Measurements from ENCODE around the gene JSRP1.
"Not testable (repeated sequence)": the region's sequence is repeated elsewhere in the genome, so short reads cannot be mapped to it uniquely, and the experiment has no call there.

The JSRP1 gene

DNA sequence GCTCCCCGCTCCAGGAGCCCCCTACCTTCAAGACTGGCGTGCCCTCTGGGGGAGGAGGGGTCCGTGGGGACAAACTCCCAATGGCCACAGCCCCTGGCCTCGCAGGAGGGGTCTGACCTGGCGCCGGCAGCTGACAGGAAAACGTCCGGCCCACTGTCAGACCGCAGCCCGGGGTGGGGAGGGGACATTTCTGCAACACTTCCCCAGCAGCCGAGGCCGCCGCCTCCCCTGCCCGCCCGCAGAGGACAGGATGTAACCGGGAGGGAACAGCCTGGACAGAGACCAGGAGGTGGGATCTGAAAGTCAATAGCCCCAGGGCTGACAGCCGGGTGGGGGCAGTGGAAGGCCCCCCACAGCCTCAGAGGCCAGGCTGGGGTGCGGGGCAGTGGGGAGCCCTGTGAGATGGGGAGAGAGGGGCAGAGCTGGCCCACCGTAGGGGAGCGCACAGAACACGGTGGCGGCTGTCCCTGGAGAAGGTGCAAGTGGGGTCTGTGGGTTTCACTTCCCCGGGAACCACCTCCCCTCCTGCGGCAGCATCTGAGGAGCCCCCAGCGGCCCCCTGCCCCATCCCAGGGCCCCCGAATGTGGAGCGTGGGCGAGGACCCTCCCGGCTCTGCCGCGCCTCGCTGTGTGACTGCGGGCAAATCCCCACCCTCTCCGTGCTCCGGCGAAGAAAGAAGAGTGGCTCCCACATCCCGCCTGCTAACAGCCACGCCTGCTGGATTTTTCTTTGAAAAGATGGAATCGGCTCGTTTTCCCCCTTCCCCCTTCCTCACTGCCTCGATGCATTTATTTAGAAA is 26.0 kb upstream of the JSRP1 start, which contains the start of gene PEAK3:
TSS of gene PEAK3 (minus strand) at position 114 of the 800 bp plus-strand sequence. CDS start 1,244 bp downstream, outside the sequence.
- peak; percentile 71 for DNase-seq (ENCODE audit: low spot score)

GRCh38 chr19:2281265-2282061 is 25.2 kb upstream of the JSRP1 start:
- not testable (repeated sequence) for DNase-seq (ENCODE audit: low spot score)

- DNase-seq (ENCODE audit: low spot score): no peak
Observed at GRCh38 chr19:2280633-2281264, 24.5 kb upstream of the JSRP1 start.

- no peak for DNase-seq (ENCODE audit: low spot score)
Observed at GRCh38 chr19:2278459-2279158, 22.4 kb upstream of the JSRP1 start.

- DNase-seq (ENCODE audit: low spot score): no peak
Observed at GRCh38 chr19:2277138-2277537, 20.9 kb upstream of the JSRP1 start.

DNA sequence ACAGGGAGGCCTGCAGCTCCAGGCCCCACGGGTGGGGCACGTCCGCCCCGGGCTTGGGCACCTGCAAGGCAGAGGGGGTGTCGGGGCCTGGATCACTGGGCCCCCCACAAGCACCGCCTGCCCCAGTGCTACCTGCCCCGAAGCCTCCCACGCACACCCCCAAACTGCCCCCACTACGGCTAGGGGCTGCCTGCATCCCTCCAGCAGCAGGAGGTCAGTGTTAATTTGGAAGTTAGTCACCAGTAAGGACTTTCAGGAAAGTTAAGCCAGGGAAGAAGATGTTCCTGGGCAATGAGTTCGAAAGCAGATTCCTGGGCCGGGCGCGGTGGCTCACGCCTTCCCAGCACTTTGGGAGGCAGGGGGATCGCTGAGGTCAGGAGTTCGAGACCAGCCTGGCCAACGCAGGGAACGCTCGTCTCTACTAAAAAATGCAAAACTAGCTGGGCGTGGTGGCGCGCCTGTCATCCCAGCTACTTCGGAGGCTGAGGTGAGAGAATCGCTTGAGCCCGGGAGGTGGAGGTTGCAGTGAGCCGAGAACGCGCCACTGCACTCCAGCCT is 20.3 kb upstream of the JSRP1 start:
- DNase-seq (ENCODE audit: low spot score): no peak

DNA sequence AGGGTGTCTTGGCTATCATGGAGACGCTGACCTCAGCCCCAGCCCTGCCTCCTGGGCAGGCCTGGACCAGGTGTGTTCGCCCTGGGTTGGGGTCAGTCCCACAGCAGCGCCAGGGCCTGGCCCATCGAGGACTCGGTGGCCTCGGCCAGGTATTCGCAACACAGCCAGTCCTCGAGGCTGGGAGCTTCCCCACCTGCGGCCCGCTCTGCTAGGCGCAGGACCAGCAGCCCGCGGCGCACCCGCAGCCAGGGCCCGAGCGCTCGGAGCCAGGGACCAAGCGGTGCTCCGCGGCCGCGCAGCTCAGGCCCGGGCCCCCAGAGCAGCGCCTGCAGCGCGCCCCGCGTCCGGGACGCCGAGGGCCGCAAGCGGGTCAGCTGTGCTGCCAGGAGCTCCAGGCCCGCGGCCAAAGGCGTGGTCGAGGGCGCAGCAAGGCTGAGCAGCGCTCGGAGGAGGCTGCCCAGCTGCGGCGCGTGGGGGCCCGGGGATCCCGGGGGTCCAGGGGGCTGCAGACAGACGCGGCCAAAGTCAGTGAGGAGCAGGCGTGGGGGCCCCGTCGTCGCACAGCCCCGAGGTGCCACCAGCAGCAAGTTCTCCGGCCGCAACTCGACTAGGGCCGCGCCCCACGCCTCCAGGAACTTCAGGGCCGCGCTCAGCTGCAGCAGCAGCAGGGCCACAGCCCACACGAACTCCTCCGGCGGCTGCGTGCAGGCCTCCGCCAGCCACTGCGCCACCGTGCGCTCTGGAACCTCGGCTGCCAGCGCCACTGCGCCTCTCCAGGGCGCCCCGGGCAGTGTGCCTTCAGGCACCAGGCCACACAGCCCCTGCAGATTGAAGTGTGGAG is 19.6 kb upstream of the JSRP1 start:
- DNase-seq (ENCODE audit: low spot score): no peak

DNA sequence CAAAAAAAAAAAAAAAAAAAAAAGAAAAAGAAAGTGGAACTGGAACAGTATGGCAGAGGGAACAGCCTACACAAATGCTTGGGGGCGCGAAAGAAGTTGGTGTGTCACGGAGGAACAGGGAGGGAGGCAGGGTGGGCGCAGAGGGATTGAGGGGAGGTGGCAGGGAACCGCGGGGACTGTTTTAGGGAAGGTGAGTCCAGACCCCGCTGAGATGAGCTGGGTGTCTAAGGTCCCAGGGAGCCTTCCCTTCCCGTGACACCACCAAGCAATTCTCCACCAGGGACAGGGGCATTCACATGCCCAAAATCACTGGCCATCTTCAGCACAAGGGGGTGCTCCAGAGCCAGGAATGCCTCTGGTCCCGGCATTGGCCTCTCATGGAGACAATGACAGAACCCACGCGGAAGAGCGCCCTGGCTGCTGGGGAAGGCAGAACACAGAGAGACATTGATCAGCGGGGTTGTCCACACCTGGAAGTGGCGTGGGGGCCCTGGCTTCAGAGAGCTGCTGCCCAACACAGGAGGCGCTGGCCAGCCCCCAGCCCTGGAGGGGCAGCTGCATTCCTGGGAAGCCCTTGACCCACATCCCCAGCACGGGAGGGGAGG is 18.8 kb upstream of the JSRP1 start:
- DNase-seq (ENCODE audit: low spot score): peak; percentile 79

DNA sequence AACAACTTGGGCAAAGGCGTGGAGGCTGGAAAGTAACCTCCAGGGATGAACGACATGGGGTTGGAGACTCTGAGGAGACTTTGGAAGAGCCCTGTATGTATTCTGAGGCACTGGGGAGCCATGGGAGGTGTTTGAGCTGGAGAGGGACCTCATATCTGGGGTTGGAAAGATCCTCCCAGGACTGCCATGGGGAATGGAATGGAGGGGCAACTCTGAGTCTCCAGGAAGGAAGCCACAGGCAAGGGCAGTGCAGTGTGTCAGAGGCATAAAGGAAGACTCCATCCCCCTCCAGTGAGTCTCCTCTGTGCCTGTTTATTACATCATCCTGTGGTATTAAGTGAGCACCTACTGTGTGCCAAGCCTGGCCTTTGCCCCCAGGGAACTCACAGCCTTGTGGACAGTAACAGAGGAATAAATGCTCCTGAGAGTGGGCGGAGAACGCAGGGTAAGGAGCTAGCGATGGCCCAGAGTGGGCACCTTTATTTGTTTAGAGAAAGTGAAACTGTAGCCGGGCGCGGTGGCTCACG is 18.0 kb upstream of the JSRP1 start:
- DNase-seq (ENCODE audit: low spot score): no peak

DNA sequence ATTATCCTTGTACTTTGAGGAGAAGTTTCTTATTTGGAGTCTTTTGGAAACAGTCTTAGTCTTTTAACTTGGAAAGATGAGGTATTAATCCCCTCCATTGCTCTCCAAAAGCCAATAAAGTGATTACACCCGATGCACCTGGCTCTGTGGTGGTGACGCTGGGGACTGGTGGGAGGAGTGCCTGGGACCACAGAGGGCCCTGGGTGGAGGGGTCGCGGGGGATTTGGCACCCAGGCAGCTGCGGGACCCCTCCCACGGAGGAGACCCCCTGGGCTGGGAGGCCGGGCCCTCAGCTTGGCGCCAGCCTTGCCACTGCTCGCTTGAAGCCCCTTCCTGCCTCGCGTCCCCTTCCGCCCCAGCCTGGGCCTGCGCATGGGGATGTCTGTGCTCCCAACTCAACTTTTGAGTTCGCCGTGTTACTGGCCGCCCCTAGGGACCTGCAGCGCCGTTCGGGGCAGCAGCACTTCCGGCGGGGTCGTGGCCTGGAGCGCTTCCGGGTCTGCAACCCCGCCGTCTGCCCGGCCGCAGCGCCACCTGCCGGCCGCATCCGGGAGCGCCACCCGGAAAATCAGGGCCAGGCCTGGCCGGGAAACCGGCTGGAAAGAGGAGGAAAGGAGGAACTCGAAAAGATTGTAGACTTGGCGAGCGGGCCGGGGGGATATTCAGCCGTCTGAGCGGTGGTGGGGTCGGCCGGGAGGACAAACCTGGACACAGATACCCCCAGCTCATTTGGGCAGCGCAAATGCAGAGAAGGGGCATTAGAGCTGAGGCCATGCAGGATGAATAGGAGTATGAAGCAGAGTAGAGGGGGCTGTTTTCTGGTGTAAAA is 17.4 kb upstream of the JSRP1 start:
- DNase-seq (ENCODE audit: low spot score): peak; percentile 93

GRCh38 chr19:2271234-2272103 is 15.3 kb upstream of the JSRP1 start:
- DNase-seq (ENCODE audit: low spot score): no peak

DNA sequence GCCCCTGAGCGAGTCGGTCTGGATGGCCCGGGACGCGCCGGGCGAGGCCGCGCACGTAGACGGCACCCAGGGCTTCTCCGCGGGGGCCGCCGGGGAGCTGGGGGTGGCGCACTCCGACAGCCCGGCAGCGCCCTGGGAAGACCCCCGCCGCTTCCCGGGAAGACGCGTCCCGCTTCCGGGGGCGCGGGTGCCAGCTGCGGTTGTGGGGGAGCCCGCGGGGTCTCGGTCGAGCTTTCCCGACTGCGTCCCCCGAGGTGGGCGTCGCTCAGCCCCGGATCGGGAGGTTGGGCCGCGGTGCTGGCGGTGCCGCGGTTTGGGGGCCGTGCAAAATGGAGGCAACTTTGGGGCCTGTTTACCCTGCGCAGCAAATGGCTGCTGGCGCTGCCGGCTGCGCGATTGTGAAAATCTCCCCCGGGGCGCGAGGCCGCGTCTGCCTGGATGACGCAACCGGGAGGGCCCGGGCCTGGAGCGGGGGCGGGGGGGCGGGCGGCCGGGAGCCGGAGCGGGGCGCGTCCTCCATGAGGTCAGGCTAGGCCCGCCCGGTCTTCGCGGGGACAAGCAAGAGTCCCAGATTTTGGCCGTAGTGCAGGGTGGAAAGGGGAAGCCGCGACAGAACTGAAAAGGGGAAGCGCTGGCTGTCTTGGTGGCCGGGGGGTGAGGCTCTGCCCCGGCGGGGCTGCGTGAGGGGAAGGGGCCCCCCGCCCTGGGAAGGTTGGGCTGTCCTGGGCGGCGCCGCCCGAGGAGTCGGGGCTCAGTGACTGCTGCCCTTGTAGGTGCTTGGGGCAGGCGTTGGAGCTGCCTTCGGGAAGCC is 14.4 kb upstream of the JSRP1 start:
- DNase-seq (ENCODE audit: low spot score): peak; percentile 73

DNA sequence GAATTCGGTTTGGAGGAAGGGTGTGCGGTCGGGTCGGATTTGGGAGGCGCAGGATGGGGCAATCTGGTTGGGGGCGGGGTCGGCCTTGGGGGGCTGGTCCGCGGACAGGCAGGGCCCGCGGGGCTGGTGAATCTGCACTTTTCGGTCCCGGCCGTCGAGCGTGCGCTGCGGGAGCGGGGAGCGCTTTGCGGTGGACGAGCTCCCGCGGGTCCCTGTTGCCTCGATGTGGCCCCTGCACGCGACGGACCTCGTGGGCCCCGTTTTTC is 13.9 kb upstream of the JSRP1 start:
- no peak for DNase-seq (ENCODE audit: low spot score)

GRCh38 chr19:2269244-2270156 is 13.3 kb upstream of the JSRP1 start:
- DNase-seq (ENCODE audit: low spot score): peak; percentile 99

- no peak for DNase-seq (ENCODE audit: low spot score)
Observed at GRCh38 chr19:2268861-2269243, 12.6 kb upstream of the JSRP1 start.

GRCh38 chr19:2268480-2268830 is 12.2 kb upstream of the JSRP1 start:
- no peak for DNase-seq (ENCODE audit: low spot score)
